H1 (cell line): ENCODE results near the gene ZAR1L. TPM values are rescaled to one million over a fixed set of nuclear protein-coding genes. Genes with fewer than 3 reads are reported as not detected.

Source experiments
- CTCF ChIA-PET: fragments of 300-600 bp; sonication (Branson Sonifier 250); formaldehyde crosslinking; loops from one replicate; lab custom pipeline; 2021; ENCODE audit not compliant: partially characterized antibody; lab: Charles Lee
- POLR2A ChIA-PET: fragments of 300-600 bp; sonication (Branson Sonifier 250); formaldehyde crosslinking; loops from one replicate; lab custom pipeline; 2021; ENCODE audit warnings: inconsistent platforms; ENCODE audit not compliant: partially characterized antibody; lab: Charles Lee
- DNase-seq, 2 experiments: peaks; one replicate each; pipeline versions ENCODE4 v3.0.0 to v3.0.0-alpha.2; 2010 to 2022; ENCODE audit warnings: low spot score in 2 of 2, low read depth in 1 of 2, mixed read lengths in 1 of 2
- FAIRE-seq: peaks from 2 replicates; lab custom pipeline; 2011; peaks lifted over from hg19 to GRCh38; lab: Jason Lieb, UNC
- H2AFZ ChIP-seq: 2 replicates; pipeline ENCODE4 v1.8.1; 2012; ENCODE audit warnings: low read length, inconsistent platforms
- H2AK5ac ChIP-seq: 2 replicates; pipeline ENCODE4 v1.6.1; 2013; ENCODE audit warnings: low read depth, low read length
- H2BK120ac ChIP-seq: replicated peaks from 2 replicates; pipeline ENCODE3; 2013; ENCODE audit warnings: low read depth, low read length, inconsistent platforms
- H2BK12ac ChIP-seq: 2 replicates; pipeline ENCODE4 v1.6.1; 2013; ENCODE audit warnings: low read depth, low read length
- H2BK15ac ChIP-seq: 2 replicates; pipeline ENCODE4 v1.6.1; 2013; ENCODE audit warnings: low read length
- H2BK20ac ChIP-seq: 2 replicates; pipeline ENCODE4 v1.6.1; 2013; ENCODE audit warnings: low read length
- H2BK5ac ChIP-seq: 2 replicates; pipeline ENCODE4 v1.6.1; 2013; ENCODE audit warnings: low read depth, low read length
- H3K14ac ChIP-seq: 2 replicates; pipeline ENCODE4 v1.6.1; 2013; ENCODE audit warnings: inconsistent platforms; ENCODE audit not compliant: insufficient read length
- H3K18ac ChIP-seq: 2 replicates; pipeline ENCODE4 v1.6.1; 2013; ENCODE audit warnings: low read length; ENCODE audit errors: extremely low read depth
- H3K23ac ChIP-seq: 2 replicates; pipeline ENCODE4 v1.6.1; 2013; ENCODE audit warnings: inconsistent platforms; ENCODE audit not compliant: insufficient read length
- H3K23me2 ChIP-seq: 2 replicates; pipeline ENCODE4 v1.6.1; 2013; ENCODE audit warnings: low read depth, low read length
- H3K27ac ChIP-seq: 2 replicates; pipeline ENCODE4 v1.6.1; 2011; ENCODE audit warnings: low read depth, low read length, inconsistent platforms
- H3K27me3 ChIP-seq, 4 experiments: replicated peaks in 1 of 4; 1 replicate in 1 of 4; 2 replicates in 3 of 4; pipeline versions ENCODE4 v1.6.1 to v1.8.1; 2011 to 2013; ENCODE audit warnings: low read length in 3 of 4, mild to moderate bottlenecking in 3 of 4, inconsistent platforms in 2 of 4, mixed read lengths in 2 of 4, moderate library complexity in 1 of 4; ENCODE audit not compliant: control insufficient read depth in 3 of 4, insufficient read depth in 3 of 4; ENCODE audit errors: extremely low read depth in 1 of 4
- H3K36me3 ChIP-seq, 4 experiments: 2 replicates each; pipeline versions ENCODE4 v1.6.1 to v1.8.1; 2011 to 2013; ENCODE audit warnings: mild to moderate bottlenecking in 4 of 4, low read length in 3 of 4, moderate library complexity in 2 of 4, control low read depth in 1 of 4, inconsistent platforms in 1 of 4; ENCODE audit not compliant: insufficient read depth in 4 of 4, control insufficient read depth in 2 of 4
- H3K4ac ChIP-seq: replicated peaks from 2 replicates; pipeline ENCODE3; 2013; ENCODE audit warnings: low read length, low read depth, mixed read lengths, inconsistent platforms; ENCODE audit not compliant: insufficient read length
- H3K4me1 ChIP-seq, 4 experiments: replicated peaks in 1 of 4; 1 replicate in 1 of 4; 2 replicates in 3 of 4; pipeline versions ENCODE4 v1.6.1 to v1.8.1; 2011 to 2013; ENCODE audit warnings: low read length in 3 of 4, inconsistent platforms in 2 of 4, mixed read lengths in 1 of 4; ENCODE audit not compliant: insufficient read depth in 4 of 4, control insufficient read depth in 3 of 4
- H3K4me2 ChIP-seq, 2 experiments: 2 replicates each; pipeline versions ENCODE4 v1.6.1 to v1.8.1; 2011 to 2013; ENCODE audit warnings: low read depth in 2 of 2, low read length in 2 of 2, control low read depth in 1 of 2, inconsistent platforms in 1 of 2, mild to moderate bottlenecking in 1 of 2; ENCODE audit not compliant: insufficient read depth in 1 of 2
- H3K4me3 ChIP-seq, 4 experiments: fragments of 200-600, 300-600 bp in 1 of 4; sonication (generic), shearing (Covaris generic), sonication (Bioruptor Twin) in 1 of 4; 2 replicates each; pipeline versions ENCODE4 v1.5.1 to v1.8.1; 2011 to 2016; ENCODE audit warnings: low read length in 4 of 4, low read depth in 3 of 4, control low read depth in 2 of 4, inconsistent platforms in 2 of 4, mild to moderate bottlenecking in 2 of 4, mixed read lengths in 1 of 4, moderate library complexity in 1 of 4; ENCODE audit not compliant: insufficient read depth in 2 of 4; ENCODE audit errors: extremely low read depth in 1 of 4
- H3K56ac ChIP-seq: replicated peaks from 2 replicates; pipeline ENCODE3; 2013; ENCODE audit warnings: low read depth, mild to moderate bottlenecking, mixed read lengths, low read length, inconsistent platforms; ENCODE audit not compliant: insufficient read length
- H3K79me1 ChIP-seq: 2 replicates; pipeline ENCODE4 v1.6.1; 2013; ENCODE audit warnings: low read depth, low read length, control low read depth
- H3K79me2 ChIP-seq, 2 experiments: 2 replicates each; pipeline versions ENCODE4 v1.6.1 to v1.8.1; 2012 to 2013; ENCODE audit warnings: low read length in 2 of 2, mild to moderate bottlenecking in 2 of 2, inconsistent platforms in 1 of 2; ENCODE audit not compliant: insufficient read depth in 2 of 2, control insufficient read depth in 1 of 2
- H3K9ac ChIP-seq, 4 experiments: replicated peaks in 1 of 4; 1 replicate in 1 of 4; 2 replicates in 3 of 4; pipeline versions ENCODE4 v1.6.1 to v1.8.1; 2011 to 2013; ENCODE audit warnings: low read depth in 3 of 4, low read length in 3 of 4, control low read depth in 2 of 4, mild to moderate bottlenecking in 2 of 4, moderate library complexity in 2 of 4, inconsistent platforms in 1 of 4; ENCODE audit errors: extremely low read depth in 1 of 4
- H3K9me3 ChIP-seq, 2 experiments: 2 replicates each; pipeline versions ENCODE4 v1.6.1 to v1.8.1; 2012 to 2013; ENCODE audit warnings: mild to moderate bottlenecking in 2 of 2, moderate library complexity in 2 of 2, control low read depth in 1 of 2, inconsistent platforms in 1 of 2, low read depth in 1 of 2, low read length in 1 of 2, mixed read lengths in 1 of 2; ENCODE audit not compliant: insufficient read depth in 2 of 2
- H4K20me1 ChIP-seq, 2 experiments: replicated peaks in 1 of 2; 2 replicates each; pipeline versions ENCODE3 to v1.8.1; 2011 to 2013; ENCODE audit warnings: inconsistent platforms in 2 of 2, low read length in 2 of 2, mild to moderate bottlenecking in 1 of 2; ENCODE audit not compliant: insufficient read depth in 2 of 2, control insufficient read depth in 1 of 2
- H4K5ac ChIP-seq: 2 replicates; pipeline ENCODE4 v1.6.1; 2013; ENCODE audit warnings: low read length, low read depth, mixed read lengths, inconsistent platforms; ENCODE audit not compliant: insufficient read length
- H4K8ac ChIP-seq: 2 replicates; pipeline ENCODE4 v1.8.0; 2013; ENCODE audit warnings: mild to moderate bottlenecking, moderate library complexity, low read length, inconsistent platforms; ENCODE audit not compliant: insufficient read depth; ENCODE audit errors: extremely low read depth
- H4K91ac ChIP-seq: replicated peaks from 2 replicates; pipeline ENCODE3; 2013; ENCODE audit warnings: low read length, mixed read lengths, inconsistent platforms; ENCODE audit not compliant: insufficient read length
- EZH2 ChIP-seq: fragments of 200-600 bp; sonication (generic); IDR thresholded peaks from 2 replicates; pipeline ENCODE4 v1.7.1; 2012; ENCODE audit warnings: low read depth, mild to moderate bottlenecking, moderate library complexity, low read length, inconsistent platforms; ENCODE audit not compliant: severe bottlenecking
- HDAC6 ChIP-seq: IDR thresholded peaks from one replicate; pipeline ENCODE4 v1.7.1; 2012; ENCODE audit warnings: low read depth, mild to moderate bottlenecking, inconsistent platforms, low read length, moderate library complexity
- JUN ChIP-seq: IDR thresholded peaks from 2 replicates; pipeline ENCODE4 v1.6.1; 2011; ENCODE audit warnings: low read depth, mild to moderate bottlenecking, improper control_type of control experiment, low read length
- JUND ChIP-seq: IDR thresholded peaks from 2 replicates; pipeline ENCODE4 v1.6.1; 2011; ENCODE audit warnings: mild to moderate bottlenecking, improper control_type of control experiment, low read length
- KDM5A ChIP-seq: fragments of 200-600 bp; IDR thresholded peaks from 2 replicates; pipeline ENCODE4 v1.7.1; 2012; ENCODE audit warnings: mild to moderate bottlenecking, low read length, inconsistent platforms, mixed read lengths
- NRF1 ChIP-seq: IDR thresholded peaks from 2 replicates; pipeline ENCODE4 v1.6.1; 2011; ENCODE audit warnings: mild to moderate bottlenecking, low read depth, low read length, improper control_type of control experiment
- PHF8 ChIP-seq: fragments of 200-600 bp; sonication (generic); conservative IDR thresholded peaks from 2 replicates; pipeline ENCODE4 v1.7.1; 2012; ENCODE audit warnings: low read depth, mild to moderate bottlenecking, inconsistent platforms, low read length, moderate library complexity
- SUZ12 ChIP-seq: fragments of 200-600 bp; sonication (generic); IDR thresholded peaks from 2 replicates; pipeline ENCODE4 v1.6.1; 2012; ENCODE audit warnings: mild to moderate bottlenecking, inconsistent platforms, low read length, moderate library complexity, mixed read lengths
- TCF12 ChIP-seq: IDR thresholded peaks from 2 replicates; pipeline ENCODE4 v1.6.1; 2011; ENCODE audit warnings: low read depth, mild to moderate bottlenecking, low read length
- WGBS, 2 experiments: shearing (Covaris generic) in 1 of 2; methylation state at CpG; one replicate each; pipeline versions ENCODE4 v1.1.6 to v1.1.7; 2013 to 2015; ENCODE audit warnings: low lambda C conversion rate in 2 of 2, mixed read lengths in 2 of 2, inconsistent platforms in 1 of 2, low coverage in 1 of 2, missing lambda C conversion rate in 1 of 2; ENCODE audit not compliant: insufficient replicate concordance in 2 of 2, insufficient coverage in 1 of 2, insufficient read length in 1 of 2; ENCODE audit errors: extremely low coverage in 1 of 2, missing lambda C conversion rate in 1 of 2; 5-methylcytosine and 5-hydroxymethylcytosine counted together
- polyA plus RNA-seq, 7 experiments: library from polyadenylated mRNA; depleted of rRNA in 3 of 7; stranded (reverse) in 5 of 7; unstranded in 2 of 7; fragments of >200 nt in 5 of 7; fragments of 200-250 nt in 2 of 7; gene quantifications; 1 replicate in 5 of 7; 2 replicates in 1 of 7; 4 replicates in 1 of 7; pipeline versions ENCODE4 v1.2.1 to v1.2.3, GENCODE V29; 2011 to 2013; ENCODE audit warnings: missing spikeins in 2 of 7, mixed read lengths in 2 of 7
- total RNA-seq: library from RNA; stranded (reverse); fragmentation: NEBNext Ultra II Directional; extraction: Animal tissue kit (Norgen Biotek cat#: 25700); gene quantifications from 2 replicates; pipeline ENCODE4 v1.2.1, GENCODE V29; 2021

Gene ZAR1L
- total and polyA plus RNA-seq, 2 of the 8 experiments (the other 6 are each of a cell fraction or from before 2014, with no cell fraction given): 0.19 to 0.30 TPM

- H2AFZ ChIP-seq: no peak overlapping the region
- 91% methylated on average over 2 of the region's 2 CpGs; no CpG with 5 or more reads in 1 of the 2 experiments for WGBS, 2 experiments
- CTCF ChIA-PET: interaction anchor here (1.4 to 2.0 kb wide), 3 partner anchors 10 to 425 kb away, joined by 3 to 5 read pairs (median 4); no protein-coding TSS in a partner anchor
- H2BK15ac ChIP-seq: no peak overlapping the region
- H3K4ac ChIP-seq: no peak overlapping the region
- no peak overlapping the region for H4K8ac ChIP-seq
- no peak overlapping the region for H3K18ac ChIP-seq
- TF ChIP-seq JUND (no peak), TCF12 (no peak), PHF8 (no peak), NRF1 (no peak), JUN (no peak), HDAC6 (no peak), EZH2 (no peak), SUZ12 (no peak), KDM5A (no peak)
- TF ChIP-seq, all 59 proteins: peak for 0
- peaks cover 0 to 49% (median 26%) of the 10 kb centered on the region in 4 experiments; a peak in 5 of 8 replicates for H3K36me3 ChIP-seq
- no peak for DNase-seq
- no peaks in the 10 kb centered on the region for H3K4me1 ChIP-seq
- H3K9me3 ChIP-seq: peaks cover 0 to 3% of the 10 kb centered on the region in 2 experiments; a peak in 1 of 4 replicates
- POLR2A ChIA-PET: interaction anchor here (0.7 kb wide), 1 partner anchor 281 kb away, joined by 3 read pairs; no protein-coding TSS in a partner anchor
- H3K23me2 ChIP-seq: no peaks in the 10 kb centered on the region
- no peak overlapping the region for H4K91ac ChIP-seq
- H2BK120ac ChIP-seq: no peak overlapping the region
- H2BK20ac ChIP-seq: no peak overlapping the region
- H3K23ac ChIP-seq: no peak overlapping the region
- FAIRE-seq: no peak
- no peak overlapping the region for H3K27ac ChIP-seq
- H3K79me1 ChIP-seq: no peaks in the 10 kb centered on the region
- no peaks in the 10 kb centered on the region for H3K79me2 ChIP-seq
- no peak overlapping the region for H2BK5ac ChIP-seq
- no peak overlapping the region for H3K56ac ChIP-seq
- H2AK5ac ChIP-seq: no peak overlapping the region
- H2BK12ac ChIP-seq: no peak overlapping the region
- peaks cover 0 to 1% of the 10 kb centered on the region in 2 experiments for H4K20me1 ChIP-seq
- H3K27me3 ChIP-seq: no peaks in the 10 kb centered on the region
- H4K5ac ChIP-seq: no peak overlapping the region
- no peak overlapping the region for H3K9ac ChIP-seq
- no peak overlapping the region for H3K4me2 ChIP-seq
- H3K4me3 ChIP-seq: no peak overlapping the region
- no peak overlapping the region for H3K14ac ChIP-seq
These were observed 19.5 kb upstream of the ZAR1L start for GRCh38 chr13:32334671-32335070.
